ENCODE data around the gene NADSYN1. TPM values are rescaled to one million over a fixed set of nuclear protein-coding genes. Genes with fewer than 3 reads are reported as not detected.
A peak's percentile ranks its signal among the peaks of the same experiment; 100 is the strongest.

The NADSYN1 gene
- polyA plus RNA-seq, 3 donors = 44.1 to 162 (median 44.8) TPM

DNA sequence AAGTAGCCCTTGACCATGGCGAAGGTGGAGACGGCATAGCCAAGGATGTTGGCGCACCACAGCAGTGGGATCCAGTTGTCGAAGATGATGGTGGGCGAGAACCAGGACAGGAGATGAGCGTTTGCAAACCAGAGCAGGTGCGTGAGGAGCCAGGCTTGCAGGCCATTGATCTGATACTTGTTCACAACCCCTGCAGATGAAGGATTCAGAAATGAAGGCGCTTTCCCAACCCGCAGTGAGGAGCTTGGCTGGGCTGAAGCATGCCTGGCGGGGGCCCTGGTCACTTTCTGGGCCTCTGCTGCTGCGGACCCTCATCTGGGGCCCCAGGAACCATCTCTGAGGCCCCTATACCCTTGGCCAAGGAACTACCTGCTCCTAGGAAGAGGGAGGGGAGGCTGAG lies 11.8 kb upstream of the NADSYN1 start:
- H3K4me1 ChIP-seq (ENCODE audit: control insufficient read depth in 1 of 2, insufficient read depth in 2 of 2, low read length in 2 of 2) = no peaks in the 10 kb centered on the region
- no peaks in the 10 kb centered on the region for H3K79me2 ChIP-seq (ENCODE audit: insufficient read depth, low read length)
- no peaks in the 10 kb centered on the region for H3K4me1 Mint-ChIP-seq
- no peak overlapping the region for H3K4me2 ChIP-seq (replicated peaks; ENCODE audit: extremely low read depth, low read length, poor library complexity, severe bottlenecking)
- no peak for DNase-seq
- intact Hi-C loops (cut with micrococcal nuclease) = no loop called here
- H4K20me1 ChIP-seq (ENCODE audit: insufficient read depth, low read length) = no peaks in the 10 kb centered on the region
- no peak overlapping the region for H3K9ac ChIP-seq (ENCODE audit: insufficient read depth, low read length, poor library complexity, severe bottlenecking)
- no peak overlapping the region for H2AFZ ChIP-seq (ENCODE audit: insufficient read depth, low read depth, low read length, poor library complexity, severe bottlenecking)
- TF ChIP-seq, protein P1, sequence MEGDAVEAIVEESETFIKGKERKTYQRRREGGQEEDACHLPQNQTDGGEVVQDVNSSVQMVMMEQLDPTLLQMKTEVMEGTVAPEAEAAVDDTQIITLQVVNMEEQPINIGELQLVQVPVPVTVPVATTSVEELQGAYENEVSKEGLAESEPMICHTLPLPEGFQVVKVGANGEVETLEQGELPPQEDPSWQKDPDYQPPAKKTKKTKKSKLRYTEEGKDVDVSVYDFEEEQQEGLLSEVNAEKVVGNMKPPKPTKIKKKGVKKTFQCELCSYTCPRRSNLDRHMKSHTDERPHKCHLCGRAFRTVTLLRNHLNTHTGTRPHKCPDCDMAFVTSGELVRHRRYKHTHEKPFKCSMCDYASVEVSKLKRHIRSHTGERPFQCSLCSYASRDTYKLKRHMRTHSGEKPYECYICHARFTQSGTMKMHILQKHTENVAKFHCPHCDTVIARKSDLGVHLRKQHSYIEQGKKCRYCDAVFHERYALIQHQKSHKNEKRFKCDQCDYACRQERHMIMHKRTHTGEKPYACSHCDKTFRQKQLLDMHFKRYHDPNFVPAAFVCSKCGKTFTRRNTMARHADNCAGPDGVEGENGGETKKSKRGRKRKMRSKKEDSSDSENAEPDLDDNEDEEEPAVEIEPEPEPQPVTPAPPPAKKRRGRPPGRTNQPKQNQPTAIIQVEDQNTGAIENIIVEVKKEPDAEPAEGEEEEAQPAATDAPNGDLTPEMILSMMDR (IDR thresholded peaks at IDR 0.05) = no peak
- no peak overlapping the region for H3K27ac ChIP-seq (ENCODE audit: low read depth in 1 of 2, low read length in 2 of 2)
- H3K27ac Mint-ChIP-seq = no peak overlapping the region
- no peak overlapping the region for H3K4me3 Mint-ChIP-seq
- no peaks in the 10 kb centered on the region for H3K27me3 ChIP-seq (ENCODE audit: control insufficient read depth in 2 of 2, insufficient read depth in 2 of 2, low read length in 2 of 2)
- peaks cover 19 to 20% of the 10 kb centered on the region in 2 donors for H3K36me3 Mint-ChIP-seq
- H3K36me3 ChIP-seq (replicated peaks in 1 of 2; ENCODE audit: control insufficient read depth in 1 of 2, insufficient read depth in 2 of 2, low read length in 2 of 2) = no peaks in the 10 kb centered on the region
- peaks cover 0 to 3% (median 3%) of the 10 kb centered on the region in 3 donors for H3K27me3 Mint-ChIP-seq (ENCODE audit: low read depth in 3 of 3)
- H3K9me3 Mint-ChIP-seq = peaks cover 6 to 11% (median 7%) of the 10 kb centered on the region in 7 donors
- WGBS (ENCODE audit: insufficient coverage) = 96% methylated on average over 10 of the region's 11 CpGs
- no peak overlapping the region for H3K4me3 ChIP-seq (replicated peaks in 1 of 3; ENCODE audit: low read depth in 2 of 3, low read length in 3 of 3)
- peaks cover 4 to 9% of the 10 kb centered on the region in 2 donors for H3K9me3 ChIP-seq (replicated peaks in 1 of 2; ENCODE audit: control insufficient read depth in 1 of 2, insufficient read depth in 1 of 2, low read length in 2 of 2)

DNA sequence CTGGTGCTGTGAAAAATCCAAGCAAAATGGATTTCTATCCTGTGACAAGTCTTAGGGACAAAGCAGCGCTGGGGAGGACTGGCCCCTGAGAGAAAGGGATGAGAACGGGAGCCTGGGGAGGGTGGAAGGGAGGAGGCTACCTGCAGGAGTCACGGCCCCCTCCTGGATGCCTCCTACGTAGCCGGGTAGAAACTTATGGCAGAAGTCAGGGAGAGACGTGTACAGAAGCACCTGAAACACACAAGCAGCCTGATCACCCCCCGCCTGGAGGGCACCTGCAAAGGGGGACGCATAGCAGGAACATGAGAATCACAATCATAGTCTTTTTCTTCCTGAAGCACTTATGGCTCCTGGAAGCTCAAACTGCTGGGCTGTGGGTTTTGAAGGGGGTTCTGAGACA lies 10.9 kb upstream of the NADSYN1 start:
- H3K9ac ChIP-seq (ENCODE audit: insufficient read depth, low read length, poor library complexity, severe bottlenecking) = no peak overlapping the region
- no peaks in the 10 kb centered on the region for H3K36me3 ChIP-seq (replicated peaks in 1 of 2; ENCODE audit: control insufficient read depth in 1 of 2, insufficient read depth in 2 of 2, low read length in 2 of 2)
- Mint-ChIP-seq H3K27me3 (ENCODE audit: low read depth in 3 of 3) (peaks cover 0 to 3% (median 3%) of the 10 kb centered on the region in 3 donors), H3K4me1 (peaks cover 3% of the 10 kb centered on the region), H3K36me3 (peaks cover 21 to 23% of the 10 kb centered on the region in 2 donors), H3K27ac (peak overlapping the region in 1 of 7 donors; percentile 67), H3K4me3 (no peak overlapping the region), H3K9me3 (peaks cover 7 to 19% (median 15%) of the 10 kb centered on the region in 7 donors)
- H3K4me2 ChIP-seq (replicated peaks; ENCODE audit: extremely low read depth, low read length, poor library complexity, severe bottlenecking) = no peak overlapping the region
- H3K9me3 ChIP-seq (replicated peaks in 1 of 2; ENCODE audit: control insufficient read depth in 1 of 2, insufficient read depth in 1 of 2, low read length in 2 of 2) = peaks cover 7 to 11% of the 10 kb centered on the region in 2 donors
- WGBS (ENCODE audit: insufficient coverage) = 97% methylated on average over 5 of the region's 8 CpGs
- no peak overlapping the region for H3K4me3 ChIP-seq (replicated peaks in 1 of 3; ENCODE audit: low read depth in 2 of 3, low read length in 3 of 3)
- no peak overlapping the region for H2AFZ ChIP-seq (ENCODE audit: insufficient read depth, low read depth, low read length, poor library complexity, severe bottlenecking)
- peaks cover 4 to 5% of the 10 kb centered on the region in 2 donors for H3K4me1 ChIP-seq (ENCODE audit: control insufficient read depth in 1 of 2, insufficient read depth in 2 of 2, low read length in 2 of 2)
- no peaks in the 10 kb centered on the region for H4K20me1 ChIP-seq (ENCODE audit: insufficient read depth, low read length)
- DNase-seq = no peak
- H3K27ac ChIP-seq (ENCODE audit: low read depth in 1 of 2, low read length in 2 of 2) = no peak overlapping the region
- TF ChIP-seq, protein P1 (IDR thresholded peaks at IDR 0.05) = no peak
- intact Hi-C loops (cut with micrococcal nuclease) = no loop called here
- H3K27me3 ChIP-seq (ENCODE audit: control insufficient read depth in 2 of 2, insufficient read depth in 2 of 2, low read length in 2 of 2) = no peaks in the 10 kb centered on the region
- H3K79me2 ChIP-seq (ENCODE audit: insufficient read depth, low read length) = no peaks in the 10 kb centered on the region

All from CD14-positive monocyte (primary cell).